Activated CD8-positive, alpha-beta memory T cell treated with anti-CD3 and anti-CD28 coated beads for 4 hours (primary cell): ENCODE data around the gene PORCN.

Source experiments
- DNase-seq, 2 donors: peaks; one replicate each; pipeline ENCODE4 v3.0.0-alpha.2; 2020; ENCODE audit warnings: low read depth in 2 of 2

Gene PORCN

GRCh38 chrX:48476919-48477318 is 31.9 kb upstream of the PORCN start:
- DNase-seq: no peak

GRCh38 chrX:48477960-48478755 is 30.6 kb upstream of the PORCN start:
- DNase-seq: no peak

GRCh38 chrX:48478806-48479205 is 30.0 kb upstream of the PORCN start:
- no peak for DNase-seq

DNA sequence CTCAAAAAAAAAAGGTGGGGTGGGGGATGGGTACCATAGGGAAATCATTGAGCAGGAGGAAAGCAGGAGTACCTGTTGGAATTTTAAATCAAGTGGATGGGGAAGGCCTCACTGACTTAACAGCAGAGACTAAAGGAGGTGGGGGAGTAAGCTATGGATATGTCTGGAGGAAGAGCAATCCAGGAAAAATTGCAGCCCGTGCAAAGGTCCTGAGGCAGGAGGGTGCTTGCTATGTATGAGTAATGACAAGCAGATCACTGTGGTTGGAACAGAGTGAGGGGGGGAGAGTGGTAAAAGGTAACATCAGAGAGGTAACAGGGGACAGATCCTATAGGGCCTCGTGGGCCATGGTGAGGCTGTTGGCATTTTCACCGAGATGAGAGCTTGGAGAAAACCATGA is 28.6 kb upstream of the PORCN start:
- no peak for DNase-seq

- DNase-seq: no peak
Observed at GRCh38 chrX:48480583-48480982, 28.2 kb upstream of the PORCN start.

DNA sequence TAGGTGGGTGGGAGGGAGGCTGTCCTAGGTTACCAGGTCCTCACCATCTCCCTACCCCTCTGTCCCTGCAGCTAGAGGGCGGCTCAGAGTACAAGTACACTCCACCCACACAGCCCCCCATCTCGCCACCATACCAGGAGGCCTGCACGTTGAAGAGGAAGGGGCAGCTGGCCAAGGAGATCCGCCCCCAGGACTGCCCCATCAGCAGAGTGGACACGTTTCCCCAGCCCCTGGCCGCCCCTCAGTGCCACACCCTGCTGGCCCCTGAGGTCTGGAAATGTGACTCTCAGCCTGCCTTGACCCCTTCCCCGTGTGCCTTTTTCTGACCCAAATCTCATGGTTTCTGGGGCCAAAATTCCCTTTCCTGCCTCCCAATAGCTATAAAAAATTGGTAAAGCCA is 26.3 kb upstream of the PORCN start:
- DNase-seq: no peak

DNA sequence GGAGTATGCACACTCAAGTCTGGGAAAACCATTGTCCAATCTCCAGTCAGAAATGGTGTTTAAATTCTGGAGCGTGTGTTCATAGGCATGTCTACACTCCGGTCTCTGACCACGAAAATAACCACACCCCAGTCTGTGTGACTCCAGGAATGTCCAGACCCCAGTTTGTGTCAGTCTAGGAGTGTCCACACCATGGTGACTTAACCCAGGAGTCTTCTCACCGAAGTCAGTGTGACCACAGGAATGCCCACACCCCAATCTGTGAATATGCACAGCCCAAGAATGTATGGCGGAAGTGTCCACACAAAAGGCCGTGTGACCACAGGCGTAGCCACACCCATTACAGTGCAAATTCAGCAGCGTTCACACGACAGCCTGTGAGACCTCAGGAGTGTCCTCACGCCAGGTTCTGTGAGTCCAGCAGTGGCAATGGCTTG is 21.4 kb upstream of the PORCN start:
- no peak for DNase-seq

- no peak for DNase-seq
Observed at GRCh38 chrX:48488034-48488433, 20.8 kb upstream of the PORCN start.

DNA sequence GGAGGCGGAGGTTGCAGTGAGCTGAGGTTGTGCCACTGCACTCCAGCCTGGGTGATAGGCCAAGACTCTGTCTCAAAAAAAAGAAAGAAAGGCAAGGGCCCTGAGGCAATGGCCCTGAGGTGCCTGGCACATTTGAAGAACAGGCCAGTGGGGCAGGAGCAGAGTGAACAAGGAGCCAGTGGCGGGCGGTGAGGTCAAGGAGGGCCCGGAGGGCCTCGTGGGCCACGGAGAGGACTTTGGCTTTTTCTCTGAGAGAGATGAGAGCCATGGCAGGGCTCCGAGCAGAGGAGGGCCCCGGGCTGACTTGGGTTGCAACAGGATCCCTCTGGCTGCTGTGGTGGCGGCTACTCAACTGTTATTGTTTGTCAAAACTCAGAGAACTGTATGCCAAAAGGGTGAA is 19.5 kb upstream of the PORCN start:
- no peak for DNase-seq

GRCh38 chrX:48489892-48490291 is 18.9 kb upstream of the PORCN start:
- DNase-seq: no peak

- no peak for DNase-seq
Observed at GRCh38 chrX:48490661-48491060, 18.1 kb upstream of the PORCN start.

GRCh38 chrX:48491809-48492208 is 17.0 kb upstream of the PORCN start:
- DNase-seq: no peak

- DNase-seq: no peak
Observed at GRCh38 chrX:48492293-48492910, 16.4 kb upstream of the PORCN start.

- no peak for DNase-seq
Observed at GRCh38 chrX:48493890-48494364, 14.9 kb upstream of the PORCN start.

DNA sequence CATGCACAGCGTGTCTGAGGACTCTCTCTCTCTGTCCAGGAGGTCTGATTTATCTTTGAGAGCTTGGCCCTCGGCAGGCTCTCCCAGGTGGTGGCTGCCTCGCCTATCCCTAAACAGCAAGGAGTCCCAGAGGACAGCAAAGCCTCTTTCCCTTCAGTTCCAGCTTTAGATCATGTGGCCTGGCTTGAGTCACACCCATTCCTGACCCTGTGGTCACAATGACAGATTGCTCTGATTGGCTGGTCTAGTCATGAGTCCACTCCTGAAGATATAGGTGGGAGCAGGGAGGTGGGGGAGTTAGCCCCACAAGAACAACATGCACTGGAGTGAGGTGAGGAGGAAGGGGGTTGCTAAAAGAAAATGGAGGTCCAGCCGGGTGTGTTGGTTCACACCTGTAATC is 12.1 kb upstream of the PORCN start:
- DNase-seq: no peak

- DNase-seq: no peak
Observed at GRCh38 chrX:48497871-48498270, 10.9 kb upstream of the PORCN start.

DNA sequence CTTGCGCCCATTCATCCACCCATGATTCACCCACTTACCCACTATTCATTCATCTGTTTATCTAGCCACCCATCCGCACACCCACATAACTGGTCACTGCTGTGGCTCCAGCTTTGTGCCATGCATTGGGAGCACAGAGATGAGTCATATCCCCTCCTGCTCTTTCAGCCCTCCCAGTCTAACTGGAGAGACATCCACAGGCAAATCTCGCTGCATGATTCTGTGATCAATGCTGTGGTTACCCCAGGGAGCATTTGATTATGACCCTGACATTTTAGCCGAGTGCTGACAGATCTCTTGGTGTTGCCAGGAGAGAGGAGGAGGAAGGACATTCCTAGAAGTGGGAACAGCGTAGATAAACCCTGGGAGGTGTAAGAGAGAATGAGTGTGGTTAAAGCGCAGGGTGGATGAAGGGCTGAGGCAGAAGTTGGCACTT is 10.4 kb upstream of the PORCN start:
- no peak for DNase-seq

GRCh38 chrX:48504261-48504660 is 4.5 kb upstream of the PORCN start:
- DNase-seq: no peak

GRCh38 chrX:48505481-48505880 is 3.3 kb upstream of the PORCN start:
- no peak for DNase-seq

DNA sequence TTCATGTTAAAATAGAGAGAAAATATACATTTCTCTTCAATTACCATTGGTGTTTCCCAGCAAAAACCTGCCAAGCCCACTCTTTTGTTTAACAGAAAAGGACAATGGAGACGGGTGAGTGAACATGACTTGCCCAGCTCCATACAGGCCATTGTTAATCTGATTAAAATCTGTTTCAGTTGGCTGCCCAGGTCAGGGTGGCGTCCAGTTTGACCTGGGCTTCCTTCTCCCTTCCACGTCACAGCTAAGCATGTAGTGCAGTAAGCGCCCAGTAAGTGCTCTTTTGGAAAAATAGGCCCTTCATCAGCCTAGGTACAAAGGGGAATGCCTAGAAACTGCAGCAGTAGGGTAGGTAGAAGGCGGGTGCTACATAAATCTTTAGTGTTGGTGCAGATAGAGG is 1.5 kb upstream of the PORCN start:
- no peak for DNase-seq

DNA sequence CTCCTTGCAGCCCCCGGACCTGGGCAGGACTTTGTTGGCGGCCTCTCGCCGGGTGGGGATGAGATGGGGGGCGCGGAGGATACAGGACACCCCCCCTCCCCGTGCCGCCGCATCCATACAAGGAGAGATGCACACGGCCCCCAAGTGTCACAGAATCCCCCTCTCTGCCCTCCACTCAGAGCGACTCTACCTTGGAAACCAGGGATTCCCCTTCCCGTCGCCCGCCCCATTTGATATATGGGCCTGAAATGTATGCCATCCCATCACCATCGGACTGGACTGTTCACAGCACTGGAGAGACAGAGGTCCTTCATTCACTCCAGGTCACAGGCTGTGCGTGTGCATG is 426 bp downstream of the PORCN start:
- no peak for DNase-seq

GRCh38 chrX:48509619-48510018 is 827 bp downstream of the PORCN start:
- DNase-seq: no peak

- DNase-seq: no peak
Observed at GRCh38 chrX:48511560-48511959, 2.8 kb downstream of the PORCN start.
